CD4-positive, CD25-positive, alpha-beta regulatory T cell (primary cell): ENCODE measurements around the gene PHF2. TPM values are rescaled to one million over a fixed set of nuclear protein-coding genes. Genes with fewer than 3 reads are reported as not detected.

ENCODE experiments used
- ATAC-seq, 2 donors: fragments of 150-1000 bp; cut with Tn5 transposase; one replicate each; pipeline ENCODE4 v1.10.0; 2021; ENCODE audit warnings: low read depth in 2 of 2, moderate number of reproducible peaks in 2 of 2, moderate library complexity in 1 of 2
- DNase-seq, 3 donors: peaks; one replicate each; pipeline versions ENCODE4 v3.0.0 to v3.0.0-alpha.2; 2012 to 2022; ENCODE audit warnings: mixed read lengths in 1 of 3
- H3K27ac ChIP-seq: one replicate; pipeline ENCODE4 v1.7.0; 2013; ENCODE audit warnings: mild to moderate bottlenecking, low read length; ENCODE audit not compliant: insufficient read depth, poor library complexity, severe bottlenecking
- H3K27me3 ChIP-seq: one replicate; pipeline ENCODE4 v1.7.0; 2013; ENCODE audit warnings: low read length; ENCODE audit not compliant: control insufficient read depth, insufficient read depth
- H3K36me3 ChIP-seq: one replicate; pipeline ENCODE4 v1.7.0; 2013; ENCODE audit warnings: mild to moderate bottlenecking, low read length, moderate library complexity; ENCODE audit not compliant: control insufficient read depth, insufficient read depth
- H3K4me1 ChIP-seq: 2 replicates; pipeline ENCODE4 v1.7.0; 2013; ENCODE audit warnings: mild to moderate bottlenecking, low read length; ENCODE audit not compliant: insufficient read depth, control insufficient read depth, poor library complexity, severe bottlenecking
- H3K4me3 ChIP-seq: one replicate; pipeline ENCODE4 v1.7.0; 2013; ENCODE audit warnings: low read depth, mild to moderate bottlenecking, low read length, moderate library complexity
- H3K9me3 ChIP-seq, 2 experiments: 1 replicate in 1 of 2; 2 replicates in 1 of 2; pipeline ENCODE4 v1.7.0; 2013; ENCODE audit warnings: low read length in 2 of 2, mild to moderate bottlenecking in 1 of 2, moderate library complexity in 1 of 2; ENCODE audit not compliant: control insufficient read depth in 2 of 2
- H3K27ac Mint-ChIP-seq, 3 donors: one replicate each; pipeline ENCODE4 v1.8.0; 2020 to 2022; ENCODE audit warnings: mild to moderate bottlenecking in 3 of 3, mixed read lengths in 3 of 3, moderate library complexity in 2 of 3
- H3K27me3 Mint-ChIP-seq: one replicate; pipeline ENCODE4 v1.8.0; 2022; ENCODE audit warnings: mild to moderate bottlenecking, mixed read lengths
- H3K36me3 Mint-ChIP-seq: one replicate; pipeline ENCODE4 v1.8.0; 2020; ENCODE audit warnings: mixed read lengths
- H3K4me1 Mint-ChIP-seq, 4 donors: one replicate each; pipeline ENCODE4 v1.8.0; 2020 to 2022; ENCODE audit warnings: mixed read lengths in 4 of 4, mild to moderate bottlenecking in 1 of 4
- H3K4me3 Mint-ChIP-seq, 4 donors: one replicate each; pipeline ENCODE4 v1.8.0; 2020 to 2022; ENCODE audit warnings: mild to moderate bottlenecking in 4 of 4, mixed read lengths in 4 of 4, moderate library complexity in 3 of 4
- H3K9me3 Mint-ChIP-seq, 7 donors: one replicate each; pipeline ENCODE4 v1.8.0; 2020 to 2022; ENCODE audit warnings: mixed read lengths in 7 of 7, mild to moderate bottlenecking in 3 of 7, moderate library complexity in 2 of 7
- polyA plus RNA-seq, 4 donors: library from polyadenylated mRNA; unstranded; fragments of 300-500 nt; fragmentation: Illumina TruSeq; gene quantifications; one replicate each; pipeline ENCODE4 v1.2.3, GENCODE V29; 2021
- total RNA-seq: library from RNA; stranded (reverse); gene quantifications from one replicate; pipeline ENCODE4 v1.2.3, GENCODE V29; 2022

The PHF2 gene
- total and polyA plus RNA-seq, 5 donors from 2014 or later = 0.37 to 29.4 (median 1.0) TPM

GRCh38 chr9:93575796-93576257 lies 557 bp upstream of the PHF2 start:
- Mint-ChIP-seq H3K27ac (peak overlapping the region; percentile 82 to 94 (median 92)), H3K4me3 (peak overlapping the region; percentile 91 to 96 (median 93)), H3K9me3 (peaks cover 0 to 2% (median 0%) of the 10 kb centered on the region in 7 donors), H3K27me3 (no peaks in the 10 kb centered on the region), H3K36me3 (no peaks in the 10 kb centered on the region), H3K4me1 (peaks cover 4 to 60% (median 26%) of the 10 kb centered on the region in 4 donors)
- Histone ChIP-seq H3K27me3 (no peaks in the 10 kb centered on the region), H3K27ac (peak overlapping the region; percentile 65), H3K36me3 (no peaks in the 10 kb centered on the region), H3K4me1 (peaks cover 31% of the 10 kb centered on the region), H3K9me3 (no peaks in the 10 kb centered on the region), H3K4me3 (peak overlapping the region; percentile 65)
- peak; percentile 49 to 64 (median 51) for DNase-seq
- peak; percentile 15 to 22 for ATAC-seq

GRCh38 chr9:93577078-93577974 lies 942 bp downstream of the PHF2 start:
- Histone ChIP-seq H3K27ac (no peak overlapping the region), H3K36me3 (no peaks in the 10 kb centered on the region), H3K4me3 (peak overlapping the region; percentile 70), H3K4me1 (peaks cover 35% of the 10 kb centered on the region), H3K9me3 (no peaks in the 10 kb centered on the region), H3K27me3 (no peaks in the 10 kb centered on the region)
- Mint-ChIP-seq H3K4me1 (peaks cover 5 to 72% (median 30%) of the 10 kb centered on the region in 4 donors), H3K36me3 (no peaks in the 10 kb centered on the region), H3K9me3 (no peaks in the 10 kb centered on the region), H3K27ac (peak overlapping the region; percentile 74 to 90 (median 90)), H3K27me3 (no peaks in the 10 kb centered on the region), H3K4me3 (peak overlapping the region; percentile 87 to 95 (median 90))
- peak in 1 of 3 donors; percentile 34 for DNase-seq
- ATAC-seq = no peak

- H3K27me3 Mint-ChIP-seq = no peaks in the 10 kb centered on the region
- ATAC-seq (no peak), DNase-seq (no peak)
- Histone ChIP-seq H3K36me3 (no peaks in the 10 kb centered on the region), H3K27me3 (no peaks in the 10 kb centered on the region), H3K9me3 (peaks cover 0 to 3% of the 10 kb centered on the region in 2 experiments), H3K27ac (no peak overlapping the region), H3K4me3 (peak overlapping the region; percentile 70), H3K4me1 (peaks cover 35% of the 10 kb centered on the region)
- peaks cover 0 to 6% (median 0%) of the 10 kb centered on the region in 7 donors for H3K9me3 Mint-ChIP-seq
- H3K4me1 Mint-ChIP-seq = peaks cover 13 to 71% (median 32%) of the 10 kb centered on the region in 4 donors
- peak overlapping the region; percentile 74 to 90 (median 90) for H3K27ac Mint-ChIP-seq
- peaks cover 3% of the 10 kb centered on the region for H3K36me3 Mint-ChIP-seq
- H3K4me3 Mint-ChIP-seq = peak overlapping the region; percentile 87 to 95 (median 90)
Observed at GRCh38 chr9:93577975-93578682, 1.7 kb downstream of the PHF2 start.

GRCh38 chr9:93578844-93579243 lies 2.5 kb downstream of the PHF2 start:
- H3K27ac Mint-ChIP-seq = peak overlapping the region in 2 of 3 donors; percentile 90
- peaks cover 0 to 3% of the 10 kb centered on the region in 2 experiments for H3K9me3 ChIP-seq
- peaks cover 14 to 68% (median 30%) of the 10 kb centered on the region in 4 donors for H3K4me1 Mint-ChIP-seq
- no peaks in the 10 kb centered on the region for H3K36me3 ChIP-seq
- DNase-seq (no peak), ATAC-seq (no peak)
- H3K36me3 Mint-ChIP-seq = peaks cover 5% of the 10 kb centered on the region
- H3K4me3 ChIP-seq = no peak overlapping the region
- peaks cover 0 to 7% (median 1%) of the 10 kb centered on the region in 7 donors for H3K9me3 Mint-ChIP-seq
- H3K4me1 ChIP-seq = peaks cover 35% of the 10 kb centered on the region
- no peaks in the 10 kb centered on the region for H3K27me3 ChIP-seq
- H3K4me3 Mint-ChIP-seq = peak overlapping the region; percentile 74 to 91 (median 86)
- H3K27ac ChIP-seq = no peak overlapping the region
- H3K27me3 Mint-ChIP-seq = no peaks in the 10 kb centered on the region

- Mint-ChIP-seq H3K9me3 (peaks cover 0 to 18% (median 4%) of the 10 kb centered on the region in 7 donors), H3K4me1 (peaks cover 18 to 65% (median 33%) of the 10 kb centered on the region in 4 donors)
- H3K27ac ChIP-seq = no peak overlapping the region
Observed at GRCh38 chr9:93579711-93580516, 3.5 kb downstream of the PHF2 start.

GRCh38 chr9:93580654-93581380 lies 4.4 kb downstream of the PHF2 start:
- H3K9me3 ChIP-seq = peaks cover 0 to 9% of the 10 kb centered on the region in 2 experiments
- no peaks in the 10 kb centered on the region for H3K27me3 Mint-ChIP-seq
- H3K4me3 Mint-ChIP-seq = peak overlapping the region in 1 of 4 donors; percentile 72
- H3K9me3 Mint-ChIP-seq = peaks cover 0 to 19% (median 4%) of the 10 kb centered on the region in 7 donors
- peaks cover 21% of the 10 kb centered on the region for H3K4me1 ChIP-seq
- peak overlapping the region in 2 of 3 donors; percentile 54 to 75 for H3K27ac Mint-ChIP-seq
- no peaks in the 10 kb centered on the region for H3K27me3 ChIP-seq
- H3K4me3 ChIP-seq = no peak overlapping the region
- no peak for ATAC-seq
- H3K36me3 Mint-ChIP-seq = peaks cover 12% of the 10 kb centered on the region
- peaks cover 18 to 64% (median 33%) of the 10 kb centered on the region in 4 donors for H3K4me1 Mint-ChIP-seq
- H3K27ac ChIP-seq = no peak overlapping the region
- no peak for DNase-seq
- no peaks in the 10 kb centered on the region for H3K36me3 ChIP-seq

More at GRCh38 chr9:93579711-93580516, 3.5 kb downstream of the PHF2 start:
- Histone ChIP-seq H3K4me3 (no peak overlapping the region), H3K9me3 (peaks cover 0 to 9% of the 10 kb centered on the region in 2 experiments), H3K27me3 (no peaks in the 10 kb centered on the region), H3K4me1 (peaks cover 30% of the 10 kb centered on the region), H3K36me3 (no peaks in the 10 kb centered on the region)
- DNase-seq = no peak
- Mint-ChIP-seq H3K27me3 (no peaks in the 10 kb centered on the region), H3K4me3 (peak overlapping the region; percentile 54 to 91 (median 82)), H3K36me3 (peaks cover 10% of the 10 kb centered on the region), H3K27ac (peak overlapping the region; percentile 61 to 90 (median 75))
- ATAC-seq = no peak
